ENCODE results near the gene UBE2D2.

DNA sequence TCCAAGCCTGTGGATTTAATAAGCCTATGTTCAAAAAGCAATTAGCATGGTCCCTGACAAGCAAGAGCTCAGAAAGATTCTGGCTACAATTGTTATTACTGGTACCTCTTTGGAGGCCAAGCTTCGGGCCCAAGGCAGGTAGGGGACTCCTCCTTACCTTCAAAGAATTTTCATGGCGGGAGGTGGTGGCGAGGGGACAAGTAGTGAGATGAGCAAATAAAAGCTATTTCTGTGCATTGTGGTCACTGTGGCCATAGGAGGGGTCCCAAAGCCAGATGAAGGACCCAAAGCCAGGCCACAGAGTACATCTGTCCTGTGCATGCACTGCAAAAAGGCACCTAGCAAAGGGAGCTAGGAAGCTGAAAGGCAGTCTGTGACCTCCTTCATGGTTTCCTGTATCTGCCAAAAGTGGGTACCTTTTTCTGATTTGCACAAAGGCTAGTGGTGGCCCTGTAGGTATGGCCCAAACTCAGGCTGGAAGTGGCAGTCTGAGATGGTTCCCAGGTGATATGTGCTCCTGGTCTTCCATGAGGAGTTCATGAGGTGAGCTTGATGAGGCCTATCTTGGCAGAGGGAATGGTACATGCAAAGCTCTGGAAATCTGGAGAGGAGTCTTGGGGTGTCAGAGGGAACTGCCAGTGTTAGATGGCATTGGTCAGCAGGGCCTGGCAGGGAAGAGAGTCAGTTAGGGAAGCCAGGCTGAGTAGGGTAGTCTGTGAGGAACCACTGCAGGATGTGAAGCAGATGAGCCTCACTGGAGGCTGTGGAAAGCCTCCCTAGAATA, 83.7 kb downstream of the UBE2D2 start:
- TF ChIP-seq, protein P1, sequence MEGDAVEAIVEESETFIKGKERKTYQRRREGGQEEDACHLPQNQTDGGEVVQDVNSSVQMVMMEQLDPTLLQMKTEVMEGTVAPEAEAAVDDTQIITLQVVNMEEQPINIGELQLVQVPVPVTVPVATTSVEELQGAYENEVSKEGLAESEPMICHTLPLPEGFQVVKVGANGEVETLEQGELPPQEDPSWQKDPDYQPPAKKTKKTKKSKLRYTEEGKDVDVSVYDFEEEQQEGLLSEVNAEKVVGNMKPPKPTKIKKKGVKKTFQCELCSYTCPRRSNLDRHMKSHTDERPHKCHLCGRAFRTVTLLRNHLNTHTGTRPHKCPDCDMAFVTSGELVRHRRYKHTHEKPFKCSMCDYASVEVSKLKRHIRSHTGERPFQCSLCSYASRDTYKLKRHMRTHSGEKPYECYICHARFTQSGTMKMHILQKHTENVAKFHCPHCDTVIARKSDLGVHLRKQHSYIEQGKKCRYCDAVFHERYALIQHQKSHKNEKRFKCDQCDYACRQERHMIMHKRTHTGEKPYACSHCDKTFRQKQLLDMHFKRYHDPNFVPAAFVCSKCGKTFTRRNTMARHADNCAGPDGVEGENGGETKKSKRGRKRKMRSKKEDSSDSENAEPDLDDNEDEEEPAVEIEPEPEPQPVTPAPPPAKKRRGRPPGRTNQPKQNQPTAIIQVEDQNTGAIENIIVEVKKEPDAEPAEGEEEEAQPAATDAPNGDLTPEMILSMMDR (IDR thresholded peaks at IDR 0.05 in 4 of 5, conservative IDR thresholded peaks at IDR 0.05 in 1 of 5): no peak
- TF ChIP-seq POLR2A (IDR thresholded peaks at IDR 0.05): no peak

Measured in gastrocnemius medialis (tissue), 4 donors.